Measurements from ENCODE around the gene VWA8. TPM values are rescaled to one million over a fixed set of nuclear protein-coding genes. Genes with fewer than 3 reads are reported as not detected.

The VWA8 gene
- total and polyA plus RNA-seq, 2 of the 13 experiments (the other 11 are each of a cell fraction or from before 2014, with no cell fraction given) = 9.1 to 17.3 TPM

DNA sequence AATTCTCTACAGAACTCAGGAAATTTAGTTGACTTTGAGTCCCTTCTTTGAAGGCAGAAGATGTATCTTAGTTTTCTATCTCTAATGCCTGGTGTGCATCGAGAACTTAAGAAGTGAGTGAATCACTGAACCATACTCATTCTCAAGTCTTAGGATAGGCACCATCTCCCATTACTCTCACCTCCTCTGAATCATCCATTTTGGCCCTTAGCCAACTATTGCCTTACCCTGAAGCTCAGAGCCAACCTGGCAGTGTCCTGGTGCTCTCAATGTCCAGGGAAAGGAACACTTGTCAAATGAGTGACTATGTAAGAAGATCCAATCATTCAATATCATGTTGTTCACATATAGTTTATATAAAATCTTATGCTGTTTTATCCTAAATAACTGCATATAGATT, 357.0 kb downstream of the VWA8 start:
- in situ Hi-C loops (cut with HindIII; ENCODE audit: extremely low pct_ligation_motif_present, low pct_unique_long_range_greater_than_20kb) = no loop called here
- H2AFZ ChIP-seq (ENCODE audit: low read length) = no peak overlapping the region
- no TSS peak for BruUV-seq (replicated peaks)
- 0 out of 5 replicates have a peak, but pooled peaks cover 0 to 4% of the 10 kb centered on the region in 2 experiments for H3K36me3 ChIP-seq (replicated peaks in 1 of 2; ENCODE audit: control insufficient read depth in 1 of 2, insufficient read depth in 2 of 2, low read length in 2 of 2)
- no peaks in the 10 kb centered on the region for H3K79me2 ChIP-seq (ENCODE audit: insufficient read depth, low read length)
- no peak overlapping the region for H3K9ac ChIP-seq (ENCODE audit: insufficient read depth, low read depth, low read length)
- H3K27ac ChIP-seq (ENCODE audit: extremely low read length, insufficient read depth, low read length) = no peak overlapping the region
- WGBS (ENCODE audit: low lambda C conversion rate) = 95% methylated on average over 1 of the region's 1 CpG
- no peaks in the 10 kb centered on the region for H4K20me1 ChIP-seq (ENCODE audit: insufficient read depth, low read length)
- intact Hi-C loops (cut with micrococcal nuclease; ENCODE audit: unreplicated experiment) = no loop called here
- ChIA-PET CTCF (ENCODE audit: low intra/inter-chr PET ratio, low total read pairs) (no interaction called here), POLR2A (interaction anchor here (1.0 kb wide), 2 partner anchors 10 to 11 kb away, joined by 3 to 6 read pairs; no protein-coding TSS in a partner anchor)
- FAIRE-seq (no peak), ATAC-seq (no peak), DNase-seq (ENCODE audit: low spot score) (no peak)
- no peaks in the 10 kb centered on the region for H3K9me3 ChIP-seq (ENCODE audit: low read length)
- no peaks in the 10 kb centered on the region for H3K27me3 ChIP-seq (ENCODE audit: control insufficient read depth in 1 of 2, insufficient read depth in 2 of 2, low read length in 2 of 2)
- no peak overlapping the region for H3K4me3 ChIP-seq (replicated peaks in 1 of 3; ENCODE audit: insufficient read depth in 1 of 3, low read depth in 2 of 3, low read length in 3 of 3)
- no peak for TF ChIP-seq ZNF224 (CRISPR knock-in tag; IDR thresholded peaks at IDR 0.05)
- TF ChIP-seq ONECUT2 (CRISPR knock-in tag; IDR thresholded peaks at IDR 0.05) = no peak
- TF ChIP-seq FOSL2 (CRISPR knock-in tag; IDR thresholded peaks at IDR 0.05) = peak; percentile 76
- no peak for TF ChIP-seq HIVEP1 (CRISPR knock-in tag; IDR thresholded peaks at IDR 0.05)
- TF ChIP-seq ZNF747 (CRISPR knock-in tag; IDR thresholded peaks at IDR 0.05; ENCODE audit: borderline replicate concordance) = no peak
- no peak for TF ChIP-seq DPF2 (CRISPR knock-in tag; IDR thresholded peaks at IDR 0.05; ENCODE audit: borderline replicate concordance, low read depth)
- TF ChIP-seq ZSCAN9 (CRISPR knock-in tag; IDR thresholded peaks at IDR 0.05; ENCODE audit: borderline replicate concordance) = no peak
- no peak for TF ChIP-seq RARG (CRISPR knock-in tag; IDR thresholded peaks at IDR 0.05; ENCODE audit: low read depth)
- H3K4me2 ChIP-seq (ENCODE audit: low read depth, low read length) = no peak overlapping the region
- H3K4me1 ChIP-seq (ENCODE audit: insufficient read depth, low read length) = peaks cover 34% of the 10 kb centered on the region

- Histone ChIP-seq H4K20me1 (ENCODE audit: insufficient read depth, low read length) (no peaks in the 10 kb centered on the region), H3K9me3 (ENCODE audit: low read length) (no peaks in the 10 kb centered on the region), H3K4me3 (replicated peaks in 1 of 3; ENCODE audit: insufficient read depth in 1 of 3, low read depth in 2 of 3, low read length in 3 of 3) (no peak overlapping the region), H3K27ac (ENCODE audit: extremely low read length, insufficient read depth, low read length) (no peak overlapping the region), H3K79me2 (ENCODE audit: insufficient read depth, low read length) (no peaks in the 10 kb centered on the region), H3K4me1 (ENCODE audit: insufficient read depth, low read length) (peaks cover 27% of the 10 kb centered on the region), H3K36me3 (replicated peaks in 1 of 2; ENCODE audit: control insufficient read depth in 1 of 2, insufficient read depth in 2 of 2, low read length in 2 of 2) (0 out of 5 replicates have a peak, but pooled peaks cover 0 to 4% of the 10 kb centered on the region in 2 experiments), H2AFZ (ENCODE audit: low read length) (no peak overlapping the region), H3K9ac (ENCODE audit: insufficient read depth, low read depth, low read length) (no peak overlapping the region), H3K4me2 (ENCODE audit: low read depth, low read length) (no peak overlapping the region), H3K27me3 (ENCODE audit: control insufficient read depth in 1 of 2, insufficient read depth in 2 of 2, low read length in 2 of 2) (no peaks in the 10 kb centered on the region)
- FAIRE-seq = no peak
- 95% methylated on average over 6 of the region's 7 CpGs for WGBS (ENCODE audit: low lambda C conversion rate)
- DNase-seq (ENCODE audit: low spot score) = no peak
- ChIA-PET POLR2A (no interaction called here), CTCF (ENCODE audit: low intra/inter-chr PET ratio, low total read pairs) (no interaction called here)
- no peak for ATAC-seq
- BruUV-seq (replicated peaks) = no TSS peak
- in situ Hi-C loops (cut with HindIII; ENCODE audit: extremely low pct_ligation_motif_present, low pct_unique_long_range_greater_than_20kb) = no loop called here
- intact Hi-C loops (cut with micrococcal nuclease; ENCODE audit: unreplicated experiment) = no loop called here
- TF ChIP-seq ZNF550 (CRISPR knock-in tag; IDR thresholded peaks at IDR 0.05; ENCODE audit: borderline replicate concordance) (no peak), MAFF (IDR thresholded peaks at IDR 0.05; ENCODE audit: low read depth, low read length) (peak; percentile 66; the same call in 1 of the 2 replicates), ZC3H13 (CRISPR knock-in tag; IDR thresholded peaks at IDR 0.05) (no peak), MAFK (conservative IDR thresholded peaks at IDR 0.05 in 1 of 2, IDR thresholded peaks at IDR 0.05 in 1 of 2; ENCODE audit: low read length in 2 of 2) (peak; percentile 26 to 76; a peak in 3 of 4 replicates), IKZF5 (CRISPR knock-in tag; IDR thresholded peaks at IDR 0.05) (no peak), ZSCAN20 (CRISPR knock-in tag; IDR thresholded peaks at IDR 0.05; ENCODE audit: borderline replicate concordance) (no peak), TMF1 (CRISPR knock-in tag; IDR thresholded peaks at IDR 0.05; ENCODE audit: low read depth) (no peak)
- TF ChIP-seq, protein P1, sequence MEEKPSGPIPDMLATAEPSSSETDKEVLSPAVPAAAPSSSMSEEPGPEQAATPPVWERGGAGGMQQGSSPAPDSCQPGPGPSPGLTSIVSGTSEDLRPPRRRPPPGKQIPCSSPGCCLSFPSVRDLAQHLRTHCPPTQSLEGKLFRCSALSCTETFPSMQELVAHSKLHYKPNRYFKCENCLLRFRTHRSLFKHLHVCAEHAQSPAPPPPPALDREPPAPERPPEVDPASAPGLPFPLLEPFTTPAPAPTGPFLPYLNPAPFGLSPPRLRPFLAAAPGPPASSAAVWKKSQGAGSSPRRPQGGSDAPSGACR (CRISPR knock-in tag; IDR thresholded peaks at IDR 0.05) = no peak
These were observed 359.0 kb downstream of the VWA8 start for GRCh38 chr13:41601718-41602445.
